ENCODE results near the gene CYB5D1.

Gene CYB5D1

GRCh38 chr17:7888184-7888920 lies 30.5 kb downstream of the CYB5D1 start, which contains the start of gene CHD3:
Gene CHD3 (plus strand): TSS chr17:7888789. CDS start chr17:7889001, 212 bp downstream.
- peak; percentile 57 for DNase-seq

GRCh38 chr17:7889166-7889955 lies 31.6 kb downstream of the CYB5D1 start:
- peak; percentile 54 for DNase-seq

GRCh38 chr17:7893187-7893880 lies 35.5 kb downstream of the CYB5D1 start:
- no peak for DNase-seq

- DNase-seq, result no peak
Measured at GRCh38 chr17:7894226-7894625, 36.4 kb downstream of the CYB5D1 start.

GRCh38 chr17:7894866-7895265 lies 37.1 kb downstream of the CYB5D1 start:
- DNase-seq, result no peak

GRCh38 chr17:7897090-7897489 lies 39.3 kb downstream of the CYB5D1 start:
- DNase-seq, result no peak

- DNase-seq, result no peak
Measured at GRCh38 chr17:7897773-7898172, 40.0 kb downstream of the CYB5D1 start.

GRCh38 chr17:7903154-7904103 lies 45.6 kb downstream of the CYB5D1 start:
- no peak for DNase-seq

- no peak for DNase-seq
Measured at GRCh38 chr17:7909089-7909488, 51.3 kb downstream of the CYB5D1 start.

GRCh38 chr17:7910281-7910680 lies 52.5 kb downstream of the CYB5D1 start:
- no peak for DNase-seq

GRCh38 chr17:7910711-7911110 lies 52.9 kb downstream of the CYB5D1 start:
- no peak for DNase-seq

- no peak for DNase-seq
Measured at GRCh38 chr17:7911116-7911515, 53.3 kb downstream of the CYB5D1 start.
